Measurements from ENCODE around the gene CACHD1.

CACHD1 gene

DNA sequence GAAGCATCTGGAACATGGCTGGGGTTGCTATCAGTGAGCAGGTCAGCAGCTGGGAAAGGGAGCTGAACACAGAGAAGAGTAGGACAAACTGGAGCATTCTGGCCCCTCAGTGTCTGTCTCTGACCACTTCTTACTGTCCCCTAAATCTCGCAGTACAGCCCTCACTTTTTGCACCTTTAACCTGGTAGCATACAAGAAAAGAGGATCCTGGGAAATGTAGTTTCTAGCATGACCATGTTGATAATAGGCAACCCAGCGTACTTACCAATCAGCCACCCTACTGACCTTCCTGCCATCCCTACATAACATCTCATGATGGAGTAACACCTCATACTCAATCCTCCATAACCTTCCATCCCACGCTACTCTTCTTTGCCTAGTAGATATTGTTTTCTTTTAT is 175.8 kb downstream of the CACHD1 start:
- DNase-seq (ENCODE audit: low read depth), result no peak
- no peak overlapping the region for H3K4me3 ChIP-seq (ENCODE audit: low read length)
- TF ChIP-seq, protein P1, sequence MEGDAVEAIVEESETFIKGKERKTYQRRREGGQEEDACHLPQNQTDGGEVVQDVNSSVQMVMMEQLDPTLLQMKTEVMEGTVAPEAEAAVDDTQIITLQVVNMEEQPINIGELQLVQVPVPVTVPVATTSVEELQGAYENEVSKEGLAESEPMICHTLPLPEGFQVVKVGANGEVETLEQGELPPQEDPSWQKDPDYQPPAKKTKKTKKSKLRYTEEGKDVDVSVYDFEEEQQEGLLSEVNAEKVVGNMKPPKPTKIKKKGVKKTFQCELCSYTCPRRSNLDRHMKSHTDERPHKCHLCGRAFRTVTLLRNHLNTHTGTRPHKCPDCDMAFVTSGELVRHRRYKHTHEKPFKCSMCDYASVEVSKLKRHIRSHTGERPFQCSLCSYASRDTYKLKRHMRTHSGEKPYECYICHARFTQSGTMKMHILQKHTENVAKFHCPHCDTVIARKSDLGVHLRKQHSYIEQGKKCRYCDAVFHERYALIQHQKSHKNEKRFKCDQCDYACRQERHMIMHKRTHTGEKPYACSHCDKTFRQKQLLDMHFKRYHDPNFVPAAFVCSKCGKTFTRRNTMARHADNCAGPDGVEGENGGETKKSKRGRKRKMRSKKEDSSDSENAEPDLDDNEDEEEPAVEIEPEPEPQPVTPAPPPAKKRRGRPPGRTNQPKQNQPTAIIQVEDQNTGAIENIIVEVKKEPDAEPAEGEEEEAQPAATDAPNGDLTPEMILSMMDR (conservative IDR thresholded peaks at IDR 0.05; ENCODE audit: low read depth, low read length), result no peak

DNA sequence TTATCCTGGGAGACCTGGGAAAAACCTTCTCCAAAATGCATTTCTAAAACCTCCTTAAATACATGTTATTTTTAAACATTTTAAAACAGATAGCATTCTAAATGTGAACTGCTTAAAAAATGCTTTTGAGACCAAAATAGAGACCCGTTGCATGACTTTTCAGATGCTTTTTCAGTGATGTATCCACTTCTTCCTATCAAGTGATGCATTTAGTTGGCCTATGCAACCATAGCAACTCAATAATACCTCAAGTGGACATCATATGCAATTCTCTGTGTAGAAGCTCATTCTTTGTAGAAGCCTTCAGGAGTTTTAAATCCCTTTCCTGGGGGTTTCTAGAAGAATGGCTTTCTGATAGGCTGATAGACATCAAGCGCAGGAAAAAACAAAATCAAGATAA is 180.5 kb downstream of the CACHD1 start:
- TF ChIP-seq, protein P1 (conservative IDR thresholded peaks at IDR 0.05; ENCODE audit: low read depth, low read length), result no peak
- DNase-seq (ENCODE audit: low read depth), result no peak
- no peak overlapping the region for H3K4me3 ChIP-seq (ENCODE audit: low read length)

DNA sequence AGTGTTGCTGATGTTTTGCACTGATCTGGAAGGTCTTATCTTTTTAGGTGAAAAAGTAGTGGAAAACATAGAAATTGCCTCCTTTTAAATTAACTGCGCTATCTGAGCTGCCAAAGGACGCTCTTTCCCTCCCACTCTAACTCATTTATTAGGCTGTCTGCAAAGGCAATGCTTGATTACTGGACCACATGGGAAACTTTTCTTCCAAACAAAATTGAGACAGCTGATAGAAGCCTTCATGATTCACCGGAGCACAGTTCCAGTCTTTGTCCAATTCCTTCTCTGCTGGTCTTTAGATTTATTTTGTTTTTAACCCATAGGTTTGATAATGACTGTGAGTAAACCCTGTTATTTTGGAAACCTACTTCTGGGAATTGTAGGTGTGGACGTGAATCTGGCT is 181.9 kb downstream of the CACHD1 start:
- no peak overlapping the region for H3K4me3 ChIP-seq (ENCODE audit: low read length)
- TF ChIP-seq, protein P1 (conservative IDR thresholded peaks at IDR 0.05; ENCODE audit: low read depth, low read length), result no peak
- DNase-seq (ENCODE audit: low read depth), result no peak

DNA sequence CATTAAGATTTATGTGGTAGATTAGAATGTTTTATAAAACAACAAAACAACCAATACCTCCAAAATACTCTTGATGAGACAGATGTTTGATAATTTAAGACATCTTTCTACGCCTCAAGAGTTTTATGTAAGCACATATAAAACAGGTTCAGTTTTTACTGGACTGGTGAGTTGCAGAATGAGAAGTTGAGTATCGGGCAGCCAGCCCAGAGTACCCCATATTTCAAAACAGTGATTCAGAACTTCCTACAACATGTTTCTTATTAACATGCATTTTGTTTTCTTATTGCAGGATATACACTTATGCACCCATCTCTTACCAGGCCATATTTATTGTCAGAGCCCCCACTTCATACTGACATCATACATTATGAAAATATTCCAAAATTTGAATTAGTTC is 183.5 kb downstream of the CACHD1 start:
- TF ChIP-seq, protein P1 (conservative IDR thresholded peaks at IDR 0.05; ENCODE audit: low read depth, low read length), result no peak
- H3K4me3 ChIP-seq (ENCODE audit: low read length), result no peak overlapping the region
- DNase-seq (ENCODE audit: low read depth), result no peak

DNA sequence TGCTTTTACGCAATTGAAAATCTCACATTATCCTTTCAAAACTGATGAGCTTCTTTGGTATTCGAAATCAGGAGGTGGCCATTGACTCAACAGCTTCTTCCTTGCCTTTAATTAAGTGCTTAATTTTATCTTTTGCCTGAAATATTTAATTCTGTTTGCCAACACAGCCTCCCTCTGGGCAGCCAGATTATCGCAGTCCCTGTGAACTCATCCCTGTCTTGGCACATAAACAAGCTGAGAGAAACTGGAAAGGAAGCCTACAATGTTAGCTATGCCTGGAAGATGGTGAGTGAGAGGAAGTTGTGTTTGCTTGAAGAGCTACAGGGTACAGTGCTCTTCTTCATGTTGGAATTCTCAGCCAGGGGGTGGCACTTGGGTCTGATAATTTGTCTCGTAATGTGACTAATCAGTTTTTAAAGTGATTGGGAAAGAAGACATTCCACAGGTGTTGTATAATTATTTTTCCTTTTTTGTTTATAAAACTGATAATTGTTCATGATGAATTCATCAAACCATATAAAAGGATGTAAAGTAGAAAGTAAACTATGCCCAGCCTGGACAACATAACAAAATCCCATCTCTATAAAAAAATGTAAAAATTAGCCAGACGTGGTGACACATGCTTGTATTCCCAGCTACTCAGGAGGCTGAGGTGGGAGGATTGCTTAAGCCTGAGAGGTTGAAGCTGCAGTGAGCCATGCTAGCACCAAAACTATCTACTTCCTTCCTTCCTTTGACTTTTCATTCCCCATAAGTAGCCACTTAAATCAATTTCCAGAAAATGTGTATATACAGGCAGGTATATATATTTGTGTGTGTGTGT is 184.8 kb downstream of the CACHD1 start:
- DNase-seq (ENCODE audit: low read depth), result no peak
- H3K4me3 ChIP-seq (ENCODE audit: low read length), result no peak overlapping the region
- TF ChIP-seq, protein P1 (conservative IDR thresholded peaks at IDR 0.05; ENCODE audit: low read depth, low read length), result peak; percentile 13

DNA sequence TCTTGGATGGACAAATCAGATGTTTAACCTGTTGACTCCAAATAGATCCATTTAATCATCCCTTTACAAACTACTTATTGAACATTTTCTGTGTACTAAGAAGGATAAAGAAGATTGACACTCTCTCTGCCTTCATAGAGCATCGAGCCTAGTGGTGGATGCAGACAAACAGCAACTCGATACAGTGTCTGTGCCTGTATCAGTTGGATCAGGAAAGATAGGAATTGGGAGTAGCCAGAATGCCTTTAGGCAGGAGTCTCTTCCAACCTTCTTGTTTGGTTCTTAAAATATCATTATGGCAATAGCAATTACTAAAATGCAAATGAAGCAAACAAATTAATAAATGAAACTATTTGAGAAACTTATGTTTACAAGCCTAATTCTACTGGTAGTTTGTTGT is 185.9 kb downstream of the CACHD1 start:
- no peak for DNase-seq (ENCODE audit: low read depth)
- no peak overlapping the region for H3K4me3 ChIP-seq (ENCODE audit: low read length)
- TF ChIP-seq, protein P1 (conservative IDR thresholded peaks at IDR 0.05; ENCODE audit: low read depth, low read length), result no peak

DNA sequence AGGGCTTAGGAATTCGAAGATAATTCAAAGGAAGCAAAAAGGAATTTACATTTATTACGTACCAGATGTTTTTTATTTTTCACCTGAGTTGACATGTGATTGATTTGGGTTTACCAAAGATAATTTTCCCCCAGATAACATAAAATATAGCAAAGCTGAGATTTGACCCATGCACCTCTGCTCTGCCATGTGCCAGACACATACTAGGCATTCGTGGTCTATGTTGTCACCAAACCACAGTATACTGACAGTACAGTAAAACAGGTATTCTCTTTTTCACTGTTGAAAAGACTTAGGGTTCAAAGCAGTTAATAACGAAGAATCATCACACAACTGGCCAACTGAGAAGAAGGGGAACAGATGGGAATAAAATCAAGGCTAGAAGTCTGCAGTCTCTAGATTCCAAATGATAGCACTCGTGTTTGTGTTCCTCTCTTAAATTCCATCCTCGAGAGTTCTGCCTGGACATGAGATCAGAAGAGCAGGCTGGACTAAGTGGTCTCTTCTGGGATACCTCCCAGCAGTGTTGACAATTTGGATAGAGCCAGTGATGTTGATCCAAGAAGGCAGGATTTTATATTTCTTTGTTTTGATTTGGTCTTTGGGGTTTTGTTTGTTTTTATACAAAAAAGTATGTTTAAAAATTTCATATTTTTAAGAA is 189.7 kb downstream of the CACHD1 start:
- no peak for DNase-seq (ENCODE audit: low read depth)
- TF ChIP-seq, protein P1 (conservative IDR thresholded peaks at IDR 0.05; ENCODE audit: low read depth, low read length), result no peak
- no peak overlapping the region for H3K4me3 ChIP-seq (ENCODE audit: low read length)

Measured in retinal pigment epithelial cell (primary cell).